Sigmoid colon (tissue), 4 donors: ENCODE measurements around the gene OR52E4.

Experiments used
- EP300 ChIP-seq, 4 donors: sonication (generic); formaldehyde crosslinking; IDR thresholded peaks; one replicate each; pipeline ENCODE4 v1.6.1; 2017; ENCODE audit warnings: antibody characterized with exemption in 4 of 4
- POLR2A ChIP-seq, 2 donors: fragments of 450-650 bp; IDR thresholded peaks; one replicate each; pipeline ENCODE4 v1.6.1; 2016; ENCODE audit warnings: antibody characterized with exemption in 2 of 2, mild to moderate bottlenecking in 2 of 2, moderate library complexity in 2 of 2

DNA sequence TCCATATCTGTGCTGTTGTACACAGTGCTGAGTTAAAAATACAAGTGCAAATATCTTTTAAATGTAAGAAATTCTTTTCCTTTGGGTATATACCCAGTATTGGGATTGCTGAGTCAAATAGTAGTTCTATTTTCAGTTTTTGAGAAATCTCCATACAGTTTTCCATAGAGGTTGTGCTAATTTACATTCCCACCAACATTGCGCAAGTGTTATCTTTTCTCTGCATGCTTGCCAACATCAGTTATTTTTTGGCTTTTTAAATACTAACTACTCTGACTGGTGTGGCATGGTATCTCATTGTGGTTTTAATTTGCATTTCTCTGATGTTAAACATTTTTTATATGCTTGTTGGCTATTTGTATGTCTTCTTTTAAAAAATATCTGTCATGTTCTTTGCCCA, 29.4 kb upstream of the OR52E4 start:
- no peak for TF ChIP-seq POLR2A (IDR thresholded peaks at IDR 0.05)
- TF ChIP-seq EP300 (IDR thresholded peaks at IDR 0.05) = no peak
